ENCODE data around the gene CEP250. TPM values are rescaled to one million over a fixed set of nuclear protein-coding genes. Genes with fewer than 3 reads are reported as not detected.
A peak's percentile ranks its signal among the peaks of the same experiment; 100 is the strongest.
"Not testable (repeated sequence)": the region's sequence is repeated elsewhere in the genome, so short reads cannot be mapped to it uniquely, and the experiment has no call there.

CEP250 gene
- total RNA-seq, 4 donors from 2014 or later = 10.9 to 13.9 (median 12.8) TPM

DNA sequence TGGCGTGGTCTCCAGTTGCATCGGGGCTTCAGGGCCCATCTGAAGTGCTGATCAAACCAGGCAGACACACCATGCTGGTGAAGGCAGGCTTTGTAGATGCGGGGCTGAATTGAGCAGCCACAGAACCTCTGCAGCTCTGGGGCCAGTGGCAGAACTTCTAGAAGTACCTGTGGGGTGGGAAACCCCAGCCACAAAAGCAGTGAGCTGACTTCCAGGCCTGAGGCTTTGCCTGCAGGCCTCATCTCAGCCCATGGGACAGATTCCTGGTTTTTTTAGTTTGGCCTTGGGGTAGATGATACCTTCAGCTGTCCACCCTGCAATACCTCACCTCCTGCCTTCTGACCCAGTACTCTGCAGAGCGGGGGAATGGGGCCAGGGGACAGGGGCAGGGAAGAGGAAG lies 59.9 kb downstream of the CEP250 start:
- Histone ChIP-seq H3K4me3 (no peak overlapping the region), H3K27ac (no peak overlapping the region), H3K36me3 (peaks cover 0 to 5% of the 10 kb centered on the region in 2 donors), H3K9me3 (no peaks in the 10 kb centered on the region), H3K27me3 (no peaks in the 10 kb centered on the region), H3K4me1 (peaks cover 0 to 6% of the 10 kb centered on the region in 2 donors)
- ATAC-seq = no peak
- intact Hi-C loops (cut with DNase I; ENCODE audit: low total_unique reads) (no loop called here), in situ Hi-C loops (cut with MboI; ENCODE audit: low sequenced_read_pairs in 4 of 4) (no loop called here)
- TF ChIP-seq POLR2A (IDR thresholded peaks at IDR 0.05) = no peak
- TF ChIP-seq, protein P1, sequence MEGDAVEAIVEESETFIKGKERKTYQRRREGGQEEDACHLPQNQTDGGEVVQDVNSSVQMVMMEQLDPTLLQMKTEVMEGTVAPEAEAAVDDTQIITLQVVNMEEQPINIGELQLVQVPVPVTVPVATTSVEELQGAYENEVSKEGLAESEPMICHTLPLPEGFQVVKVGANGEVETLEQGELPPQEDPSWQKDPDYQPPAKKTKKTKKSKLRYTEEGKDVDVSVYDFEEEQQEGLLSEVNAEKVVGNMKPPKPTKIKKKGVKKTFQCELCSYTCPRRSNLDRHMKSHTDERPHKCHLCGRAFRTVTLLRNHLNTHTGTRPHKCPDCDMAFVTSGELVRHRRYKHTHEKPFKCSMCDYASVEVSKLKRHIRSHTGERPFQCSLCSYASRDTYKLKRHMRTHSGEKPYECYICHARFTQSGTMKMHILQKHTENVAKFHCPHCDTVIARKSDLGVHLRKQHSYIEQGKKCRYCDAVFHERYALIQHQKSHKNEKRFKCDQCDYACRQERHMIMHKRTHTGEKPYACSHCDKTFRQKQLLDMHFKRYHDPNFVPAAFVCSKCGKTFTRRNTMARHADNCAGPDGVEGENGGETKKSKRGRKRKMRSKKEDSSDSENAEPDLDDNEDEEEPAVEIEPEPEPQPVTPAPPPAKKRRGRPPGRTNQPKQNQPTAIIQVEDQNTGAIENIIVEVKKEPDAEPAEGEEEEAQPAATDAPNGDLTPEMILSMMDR (IDR thresholded peaks at IDR 0.05 in 4 of 5, conservative IDR thresholded peaks at IDR 0.05 in 1 of 5) = no peak
- DNase-seq = no peak

DNA sequence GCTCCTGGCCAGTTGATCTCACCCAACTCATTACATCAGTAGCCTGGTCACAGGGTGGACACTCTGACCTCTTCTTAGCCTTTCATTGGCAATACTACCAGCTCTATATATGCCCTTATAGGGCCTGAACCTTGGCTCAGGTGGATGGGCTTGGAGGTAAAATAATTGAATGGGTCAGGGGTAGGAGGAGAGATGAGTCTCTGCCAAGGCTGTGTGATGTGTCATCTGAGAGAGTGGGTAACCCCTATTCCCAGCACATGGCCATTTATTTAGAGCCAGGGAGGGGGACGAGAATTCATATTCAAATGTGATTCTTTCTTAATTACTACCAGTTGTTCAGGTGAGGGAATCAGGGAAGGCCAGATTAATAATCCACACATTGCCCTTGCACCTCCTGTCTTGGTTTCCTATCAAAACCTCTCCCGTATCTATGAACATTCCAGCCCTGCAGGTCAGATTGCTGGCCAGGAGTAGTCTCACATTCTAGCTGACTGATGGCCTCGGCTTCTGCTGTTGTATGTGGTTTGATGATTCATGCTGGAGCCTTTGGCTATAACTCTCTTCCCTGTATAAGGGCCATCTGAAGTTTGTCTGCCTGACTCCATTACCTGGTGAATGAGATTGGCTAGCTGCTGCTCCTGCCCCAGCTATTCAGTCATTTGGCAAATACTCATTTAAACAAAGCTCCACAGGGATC lies 60.7 kb downstream of the CEP250 start:
- H3K36me3 ChIP-seq = no peaks in the 10 kb centered on the region
- no peaks in the 10 kb centered on the region for H3K9me3 ChIP-seq
- in situ Hi-C loops (cut with MboI; ENCODE audit: low sequenced_read_pairs in 4 of 4) (no loop called here), intact Hi-C loops (cut with DNase I; ENCODE audit: low total_unique reads) (no loop called here)
- H3K4me3 ChIP-seq = no peak overlapping the region
- H3K27ac ChIP-seq = no peak overlapping the region
- no peaks in the 10 kb centered on the region for H3K27me3 ChIP-seq
- DNase-seq (peak in 1 of 2 donors; percentile 16), ATAC-seq (peak; percentile 77 to 87)
- H3K4me1 ChIP-seq = peaks cover 0 to 6% of the 10 kb centered on the region in 2 donors
- TF ChIP-seq, protein P1 (IDR thresholded peaks at IDR 0.05 in 4 of 5, conservative IDR thresholded peaks at IDR 0.05 in 1 of 5) = no peak
- TF ChIP-seq POLR2A (IDR thresholded peaks at IDR 0.05) = no peak

- H3K27ac ChIP-seq = no peak overlapping the region
- TF ChIP-seq, protein P1 (IDR thresholded peaks at IDR 0.05 in 4 of 5, conservative IDR thresholded peaks at IDR 0.05 in 1 of 5) = no peak
- no peak for TF ChIP-seq POLR2A (IDR thresholded peaks at IDR 0.05)
- H3K36me3 ChIP-seq = no peaks in the 10 kb centered on the region
- intact Hi-C loops (cut with DNase I; ENCODE audit: low total_unique reads) = no loop called here
- no peak for DNase-seq
- no peak overlapping the region for H3K4me3 ChIP-seq
- H3K27me3 ChIP-seq = no peaks in the 10 kb centered on the region
- H3K4me1 ChIP-seq = peaks cover 0 to 6% of the 10 kb centered on the region in 2 donors
- ATAC-seq = no peak
- in situ Hi-C loops (cut with MboI; ENCODE audit: low sequenced_read_pairs in 4 of 4) = no loop called here
- no peaks in the 10 kb centered on the region for H3K9me3 ChIP-seq
Measured at GRCh38 chr20:35517125-35517524, 61.7 kb downstream of the CEP250 start.

DNA sequence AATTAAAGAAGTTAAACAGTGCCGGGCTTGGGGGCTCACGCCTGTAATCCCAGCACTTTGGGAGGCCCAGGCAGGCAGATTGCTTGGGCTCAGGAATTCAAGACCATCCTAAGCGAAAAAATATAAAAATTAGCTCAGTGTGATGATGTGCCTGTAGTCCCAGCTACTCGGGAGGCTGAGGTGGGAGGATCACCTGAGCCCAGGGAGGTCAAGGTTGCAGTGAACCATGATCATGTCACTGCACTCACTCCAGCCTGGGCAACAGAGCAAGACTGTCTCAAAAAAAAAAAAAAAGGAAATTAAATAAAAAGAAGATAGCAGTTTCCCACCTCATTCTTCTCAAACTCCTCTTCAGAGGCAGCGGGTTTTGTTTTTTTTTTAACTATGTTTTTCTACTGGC lies 62.4 kb downstream of the CEP250 start:
- DNase-seq; ATAC-seq; H3K27ac ChIP-seq; in situ Hi-C loops (cut with MboI; ENCODE audit: low sequenced_read_pairs in 4 of 4); H3K9me3 ChIP-seq; H3K27me3 ChIP-seq; intact Hi-C loops (cut with DNase I; ENCODE audit: low total_unique reads); H3K36me3 ChIP-seq; H3K4me1 ChIP-seq; H3K4me3 ChIP-seq: not testable (repeated sequence)

DNA sequence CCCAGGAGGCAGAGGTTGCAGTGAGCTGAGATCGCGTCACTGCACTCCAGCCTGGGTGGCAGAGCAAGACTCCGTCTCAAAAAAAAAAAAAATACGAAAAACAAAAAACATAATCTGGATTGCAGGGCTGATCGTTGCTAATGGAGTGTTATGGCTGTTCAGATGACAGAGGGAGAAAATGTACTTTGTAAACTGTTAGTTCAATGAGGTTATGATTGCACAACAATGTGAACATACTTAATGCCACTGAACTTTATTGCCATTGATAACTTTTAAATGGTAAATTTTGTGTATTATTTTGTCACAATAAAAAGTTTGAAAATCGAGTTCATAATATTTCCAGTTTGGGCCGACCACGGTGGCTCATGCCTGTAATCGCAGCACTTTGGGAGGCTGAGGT lies 63.6 kb downstream of the CEP250 start:
- TF ChIP-seq POLR2A (IDR thresholded peaks at IDR 0.05) = no peak
- TF ChIP-seq, protein P1 (IDR thresholded peaks at IDR 0.05 in 4 of 5, conservative IDR thresholded peaks at IDR 0.05 in 1 of 5) = no peak
- DNase-seq (no peak), ATAC-seq (no peak)
- intact Hi-C loops (cut with DNase I; ENCODE audit: low total_unique reads) = no loop called here
- Histone ChIP-seq H3K9me3 (no peaks in the 10 kb centered on the region), H3K27me3 (no peaks in the 10 kb centered on the region), H3K4me1 (peaks cover 0 to 6% of the 10 kb centered on the region in 2 donors), H3K27ac (no peak overlapping the region), H3K4me3 (no peak overlapping the region), H3K36me3 (no peaks in the 10 kb centered on the region)
- in situ Hi-C loops (cut with MboI; ENCODE audit: low sequenced_read_pairs in 4 of 4) = no loop called here
